GM20000 (cell line): ENCODE data around the gene TAGLN3.

ENCODE experiments used
- DNase-seq: peaks from one replicate; pipeline ENCODE4 v3.0.0; 2012; ENCODE audit warnings: low spot score
- TF ChIP-seq, protein P1 (sequence below): IDR thresholded peaks from 2 replicates; pipeline ENCODE4 v1.5.1; 2012; ENCODE audit warnings: mild to moderate bottlenecking, control low read depth; ENCODE audit errors: extremely low read depth, missing control alignments

TAGLN3 gene

GRCh38 chr3:112012205-112012992 lies 13.7 kb downstream of the TAGLN3 start:
- DNase-seq = no peak
- TF ChIP-seq, protein P1, sequence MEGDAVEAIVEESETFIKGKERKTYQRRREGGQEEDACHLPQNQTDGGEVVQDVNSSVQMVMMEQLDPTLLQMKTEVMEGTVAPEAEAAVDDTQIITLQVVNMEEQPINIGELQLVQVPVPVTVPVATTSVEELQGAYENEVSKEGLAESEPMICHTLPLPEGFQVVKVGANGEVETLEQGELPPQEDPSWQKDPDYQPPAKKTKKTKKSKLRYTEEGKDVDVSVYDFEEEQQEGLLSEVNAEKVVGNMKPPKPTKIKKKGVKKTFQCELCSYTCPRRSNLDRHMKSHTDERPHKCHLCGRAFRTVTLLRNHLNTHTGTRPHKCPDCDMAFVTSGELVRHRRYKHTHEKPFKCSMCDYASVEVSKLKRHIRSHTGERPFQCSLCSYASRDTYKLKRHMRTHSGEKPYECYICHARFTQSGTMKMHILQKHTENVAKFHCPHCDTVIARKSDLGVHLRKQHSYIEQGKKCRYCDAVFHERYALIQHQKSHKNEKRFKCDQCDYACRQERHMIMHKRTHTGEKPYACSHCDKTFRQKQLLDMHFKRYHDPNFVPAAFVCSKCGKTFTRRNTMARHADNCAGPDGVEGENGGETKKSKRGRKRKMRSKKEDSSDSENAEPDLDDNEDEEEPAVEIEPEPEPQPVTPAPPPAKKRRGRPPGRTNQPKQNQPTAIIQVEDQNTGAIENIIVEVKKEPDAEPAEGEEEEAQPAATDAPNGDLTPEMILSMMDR = no peak

DNA sequence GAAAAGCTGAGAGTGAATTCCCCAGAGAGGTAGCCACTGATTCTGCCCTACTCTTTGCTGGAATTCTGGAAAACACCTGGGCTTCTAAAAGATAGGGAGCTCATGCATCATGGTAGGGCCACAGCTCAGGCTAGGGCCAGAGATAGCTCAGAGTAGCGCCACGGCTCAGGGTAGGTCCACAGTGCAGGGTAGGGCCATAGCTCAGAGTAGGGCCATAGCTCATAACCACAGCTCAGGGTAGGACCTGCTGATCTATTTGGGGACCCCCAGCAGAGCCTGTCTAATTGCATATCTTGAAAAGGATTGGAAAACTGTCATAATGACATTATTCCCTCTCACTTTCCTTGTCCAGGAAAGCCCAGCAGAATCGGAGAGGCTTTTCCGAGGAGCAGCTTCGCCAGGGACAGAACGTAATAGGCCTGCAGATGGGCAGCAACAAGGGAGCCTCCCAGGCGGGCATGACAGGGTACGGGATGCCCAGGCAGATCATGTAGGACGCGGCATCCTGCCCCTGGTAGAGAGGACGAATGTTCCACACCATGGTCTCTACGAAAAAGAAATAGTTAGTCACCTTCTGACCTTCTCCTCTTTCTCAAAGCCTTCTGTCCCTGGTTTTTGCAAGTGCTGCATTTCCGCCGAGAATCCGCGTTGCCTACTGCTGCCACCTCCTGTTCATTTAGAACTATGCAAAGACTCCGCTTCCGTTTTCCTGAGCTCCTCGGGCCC lies 14.5 kb downstream of the TAGLN3 start:
- TF ChIP-seq, protein P1 = peak; percentile 75
- peak; percentile 62 for DNase-seq

DNA sequence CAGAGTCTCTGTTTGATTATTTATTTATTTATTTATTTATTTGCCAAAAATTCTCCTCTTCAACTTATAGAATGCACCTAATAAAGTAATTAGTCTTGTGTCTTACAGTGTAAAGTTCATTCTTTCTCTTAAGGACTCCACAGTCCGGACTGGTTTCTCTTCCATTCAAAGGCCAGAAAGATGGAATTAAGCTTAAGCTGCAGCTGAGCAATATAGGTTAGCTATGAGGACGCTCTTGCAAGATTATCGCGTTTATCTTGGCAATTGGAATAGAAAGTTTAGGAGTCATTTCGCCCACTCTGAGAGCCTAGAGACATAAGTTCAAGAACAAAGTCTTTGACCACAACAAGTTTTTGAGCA lies 15.0 kb downstream of the TAGLN3 start:
- DNase-seq = no peak
- TF ChIP-seq, protein P1 = no peak

DNA sequence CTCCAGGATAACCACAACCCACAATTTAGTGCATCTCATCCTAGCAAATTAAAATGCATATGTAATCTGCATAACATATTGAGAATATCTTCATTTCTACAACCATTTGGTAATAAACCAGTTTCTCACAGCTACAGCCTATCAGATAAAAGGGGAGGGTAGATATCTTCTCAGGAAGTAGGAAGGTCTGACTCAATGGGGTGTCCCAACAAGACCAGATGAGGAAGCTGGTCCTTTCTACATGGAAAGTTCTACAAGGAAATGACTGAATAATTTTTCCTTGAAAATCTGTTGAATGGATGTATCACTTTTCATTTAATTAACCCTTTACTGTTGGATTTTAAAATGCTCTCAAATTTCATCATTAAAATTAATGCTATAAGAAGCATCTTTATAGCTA lies 18.4 kb downstream of the TAGLN3 start:
- TF ChIP-seq, protein P1 = no peak
- no peak for DNase-seq

DNA sequence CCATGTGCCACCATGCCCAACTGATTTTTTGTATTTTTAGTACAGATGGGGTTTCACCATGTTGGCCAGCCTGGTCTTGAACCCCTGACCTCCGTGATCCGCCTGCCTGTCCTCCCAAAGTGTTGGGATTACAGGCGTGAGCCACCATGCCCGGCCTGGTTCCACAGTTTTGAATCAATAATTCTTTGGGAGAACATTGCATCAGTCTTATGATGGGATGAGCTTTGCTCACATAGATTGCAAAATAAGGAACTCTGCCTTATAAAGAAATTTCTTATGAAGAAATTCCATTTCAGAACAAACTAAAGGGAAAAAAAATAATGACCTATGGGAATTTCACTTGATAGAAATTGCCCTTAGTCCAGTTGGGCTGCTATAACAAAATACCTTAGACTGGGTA lies 20.0 kb downstream of the TAGLN3 start:
- TF ChIP-seq, protein P1 = no peak
- DNase-seq = no peak

- DNase-seq = no peak
- TF ChIP-seq, protein P1 = no peak
Observed at GRCh38 chr3:112019716-112020115, 21.0 kb downstream of the TAGLN3 start.

DNA sequence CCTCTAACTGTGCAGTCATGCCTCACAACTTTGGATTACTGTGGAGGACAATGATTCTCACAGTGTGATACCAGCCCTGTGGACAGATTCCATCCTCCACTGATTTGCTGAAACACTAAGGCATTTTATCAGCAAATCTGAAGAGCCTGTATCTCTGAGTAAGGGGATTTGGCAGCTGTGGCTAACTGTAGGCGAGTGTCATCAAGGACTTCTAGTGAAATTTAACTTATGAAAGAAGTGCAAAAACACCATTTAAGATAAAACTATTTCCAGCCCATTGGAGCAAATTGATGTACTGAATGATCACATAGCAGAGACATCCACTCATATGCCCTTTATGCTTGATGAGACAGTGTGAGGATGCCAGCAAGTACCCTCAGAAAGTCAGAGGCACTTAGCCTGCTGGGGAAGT lies 22.0 kb downstream of the TAGLN3 start:
- TF ChIP-seq, protein P1 = no peak
- DNase-seq = no peak
